Gastroesophageal sphincter (tissue), 3 donors: ENCODE results near the gene DHDH.

ENCODE experiments used
- CTCF ChIP-seq, 4 experiments: fragments of 200-600 bp in 2 of 4; fragments of 450-650 bp in 2 of 4; sonication (generic) in 1 of 4; IDR thresholded peaks; one replicate each; pipeline ENCODE4 v1.5.1; 2017 to 2019; ENCODE audit warnings: antibody characterized with exemption in 4 of 4, mild to moderate bottlenecking in 2 of 4, moderate library complexity in 2 of 4
- POLR2A ChIP-seq, 2 donors: fragments of 450-650 bp; IDR thresholded peaks; one replicate each; pipeline ENCODE4 v1.6.1; 2017; ENCODE audit warnings: antibody characterized with exemption in 2 of 2, mild to moderate bottlenecking in 2 of 2, moderate library complexity in 1 of 2

GRCh38 chr19:48920949-48921348, 12.6 kb upstream of the DHDH start:
- TF ChIP-seq CTCF (IDR thresholded peaks at IDR 0.05) (no peak), POLR2A (IDR thresholded peaks at IDR 0.05) (no peak)
